Measurements from ENCODE around the gene GPR139. TPM values are rescaled to one million over a fixed set of nuclear protein-coding genes. Genes with fewer than 3 reads are reported as not detected.

The GPR139 gene
- total and polyA plus RNA-seq, 5 donors from 2014 or later, result not detected

DNA sequence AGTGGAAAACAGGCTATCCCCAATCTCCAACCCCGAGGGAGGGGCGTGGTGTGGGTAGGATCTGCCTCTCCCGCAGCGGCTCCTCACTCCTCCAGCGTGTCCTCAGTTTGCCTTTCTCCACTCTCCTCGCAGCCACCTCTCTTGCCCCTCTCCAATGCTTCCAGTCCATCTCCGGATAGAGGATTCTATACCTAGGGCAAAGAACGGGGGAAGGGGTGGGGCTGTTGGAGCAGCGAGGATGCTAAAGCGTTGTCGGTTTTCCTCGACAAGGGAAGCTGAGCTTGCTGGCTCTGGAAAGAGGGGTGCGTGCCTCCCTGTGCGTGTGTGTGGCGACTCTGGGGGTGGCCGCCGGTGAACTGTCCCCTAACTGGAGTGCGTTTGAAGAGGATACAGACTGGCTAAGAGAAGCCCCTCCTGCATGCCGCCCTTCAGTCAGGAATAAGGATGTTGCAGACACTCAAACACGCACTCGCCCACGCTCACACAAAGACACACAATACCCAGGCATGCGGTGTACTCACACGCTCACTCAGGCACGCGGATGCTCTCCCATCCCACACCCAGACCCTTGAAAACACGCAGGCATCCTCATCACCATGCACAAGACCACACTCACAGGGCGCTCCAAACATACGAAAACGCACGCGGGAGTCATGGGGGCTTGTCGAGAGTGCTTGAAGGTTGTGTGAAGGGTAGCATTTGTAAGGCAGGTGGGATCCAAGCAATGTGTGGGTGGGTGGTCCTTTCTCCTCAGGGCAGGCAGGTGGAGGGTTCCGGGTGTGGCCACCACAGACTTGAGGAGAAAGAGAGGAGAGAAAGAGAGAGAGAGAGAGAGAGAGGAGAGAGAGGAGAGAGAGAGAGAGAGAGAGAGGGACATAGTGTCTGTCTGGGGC is 655 bp upstream of the GPR139 start:
- no peak overlapping the region for H3K27ac ChIP-seq (ENCODE audit: insufficient read depth, low read length, poor library complexity, severe bottlenecking)
- Mint-ChIP-seq H3K36me3 (no peaks in the 10 kb centered on the region), H3K9me3 (peaks cover 0 to 16% (median 1%) of the 10 kb centered on the region in 7 donors), H3K27me3 (peaks cover 15% of the 10 kb centered on the region), H3K27ac (no peak overlapping the region), H3K4me3 (no peak overlapping the region), H3K4me1 (no peaks in the 10 kb centered on the region)
- H3K9me3 ChIP-seq (ENCODE audit: control insufficient read depth in 2 of 2, low read length in 2 of 2), result no peaks in the 10 kb centered on the region
- H3K36me3 ChIP-seq (ENCODE audit: control insufficient read depth, insufficient read depth, low read length), result no peaks in the 10 kb centered on the region
- no peak for DNase-seq
- H3K27me3 ChIP-seq (ENCODE audit: control insufficient read depth, insufficient read depth, low read length), result no peaks in the 10 kb centered on the region
- H3K4me1 ChIP-seq (ENCODE audit: control insufficient read depth, insufficient read depth, low read length, poor library complexity, severe bottlenecking), result no peaks in the 10 kb centered on the region
- ATAC-seq (ENCODE audit: low read depth in 2 of 2), result no peak
- H3K4me3 ChIP-seq (ENCODE audit: low read depth, low read length), result no peak overlapping the region

DNA sequence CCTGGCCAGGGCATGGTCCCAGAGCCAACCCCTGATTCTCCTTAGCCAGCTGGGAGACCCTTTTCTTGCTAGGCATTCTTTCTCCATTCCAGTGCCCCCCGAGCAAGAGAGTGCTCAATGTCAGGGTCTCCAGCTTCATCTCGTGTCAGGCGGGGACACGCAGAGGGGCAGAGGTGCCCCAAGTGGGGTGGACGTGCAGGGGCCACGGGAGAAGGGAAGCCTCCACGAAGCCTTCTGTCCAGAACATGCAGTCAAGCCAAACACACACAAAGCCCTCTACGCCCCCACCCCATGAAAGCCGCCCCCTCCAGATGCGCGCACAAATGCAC is 852 bp downstream of the GPR139 start:
- H3K9me3 Mint-ChIP-seq, result peaks cover 0 to 14% (median 0%) of the 10 kb centered on the region in 7 donors
- no peak for ATAC-seq (ENCODE audit: low read depth in 2 of 2)
- no peak overlapping the region for H3K4me3 Mint-ChIP-seq
- H3K4me1 ChIP-seq (ENCODE audit: control insufficient read depth, insufficient read depth, low read length, poor library complexity, severe bottlenecking), result no peaks in the 10 kb centered on the region
- no peaks in the 10 kb centered on the region for H3K4me1 Mint-ChIP-seq
- no peak for DNase-seq
- peaks cover 7% of the 10 kb centered on the region for H3K27me3 Mint-ChIP-seq
- no peak overlapping the region for H3K4me3 ChIP-seq (ENCODE audit: low read depth, low read length)
- H3K27ac ChIP-seq (ENCODE audit: insufficient read depth, low read length, poor library complexity, severe bottlenecking), result no peak overlapping the region
- no peaks in the 10 kb centered on the region for H3K36me3 ChIP-seq (ENCODE audit: control insufficient read depth, insufficient read depth, low read length)
- H3K27ac Mint-ChIP-seq, result no peak overlapping the region
- no peaks in the 10 kb centered on the region for H3K36me3 Mint-ChIP-seq
- H3K9me3 ChIP-seq (ENCODE audit: control insufficient read depth in 2 of 2, low read length in 2 of 2), result peaks cover 0 to 3% of the 10 kb centered on the region in 2 experiments
- H3K27me3 ChIP-seq (ENCODE audit: control insufficient read depth, insufficient read depth, low read length), result no peaks in the 10 kb centered on the region

DNA sequence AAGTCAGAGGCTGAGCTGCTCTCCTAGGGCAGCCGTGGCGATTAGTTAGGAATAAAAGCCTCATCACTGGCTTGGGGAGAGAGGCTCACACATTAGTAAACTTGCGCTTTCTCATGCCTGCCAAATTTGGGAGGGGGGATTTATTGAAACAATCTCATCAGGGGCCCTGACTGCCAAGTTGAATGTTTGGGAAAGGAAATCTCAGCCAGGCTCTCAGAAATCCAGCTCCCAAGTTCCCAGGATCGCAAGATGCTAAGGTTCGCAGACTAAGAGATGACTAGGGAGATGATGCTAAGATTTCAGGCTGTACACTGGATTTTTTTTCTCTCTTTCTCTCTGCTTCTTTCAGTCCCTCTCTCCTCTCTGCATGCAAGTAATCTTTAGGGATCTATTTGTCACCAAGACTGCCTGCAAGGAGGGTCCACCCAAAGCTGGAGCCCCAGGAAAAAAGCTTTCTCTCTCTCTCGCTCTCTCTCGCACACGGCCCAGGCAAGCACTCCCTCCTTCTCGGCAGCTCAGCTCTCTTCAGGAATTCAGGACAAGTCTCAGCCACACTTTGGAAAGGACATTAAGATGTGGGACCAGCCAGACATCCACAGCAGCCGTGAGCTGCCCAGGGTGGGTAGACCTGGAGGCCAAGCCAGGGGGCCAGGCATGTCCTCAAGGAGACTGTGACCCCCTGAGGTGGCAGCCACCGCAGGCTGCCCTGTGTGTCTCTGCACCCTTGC is 1.4 kb downstream of the GPR139 start:
- Mint-ChIP-seq H3K27ac (no peak overlapping the region), H3K4me1 (no peaks in the 10 kb centered on the region), H3K4me3 (peak overlapping the region in 1 of 4 donors; percentile 28), H3K36me3 (no peaks in the 10 kb centered on the region), H3K9me3 (peaks cover 0 to 17% (median 0%) of the 10 kb centered on the region in 7 donors), H3K27me3 (peaks cover 7% of the 10 kb centered on the region)
- Histone ChIP-seq H3K27ac (ENCODE audit: insufficient read depth, low read length, poor library complexity, severe bottlenecking) (no peak overlapping the region), H3K4me1 (ENCODE audit: control insufficient read depth, insufficient read depth, low read length, poor library complexity, severe bottlenecking) (no peaks in the 10 kb centered on the region), H3K27me3 (ENCODE audit: control insufficient read depth, insufficient read depth, low read length) (no peaks in the 10 kb centered on the region), H3K9me3 (ENCODE audit: control insufficient read depth in 2 of 2, low read length in 2 of 2) (peaks cover 0 to 3% of the 10 kb centered on the region in 2 experiments), H3K4me3 (ENCODE audit: low read depth, low read length) (no peak overlapping the region), H3K36me3 (ENCODE audit: control insufficient read depth, insufficient read depth, low read length) (no peaks in the 10 kb centered on the region)
- ATAC-seq (ENCODE audit: low read depth in 2 of 2) (no peak), DNase-seq (no peak)

DNA sequence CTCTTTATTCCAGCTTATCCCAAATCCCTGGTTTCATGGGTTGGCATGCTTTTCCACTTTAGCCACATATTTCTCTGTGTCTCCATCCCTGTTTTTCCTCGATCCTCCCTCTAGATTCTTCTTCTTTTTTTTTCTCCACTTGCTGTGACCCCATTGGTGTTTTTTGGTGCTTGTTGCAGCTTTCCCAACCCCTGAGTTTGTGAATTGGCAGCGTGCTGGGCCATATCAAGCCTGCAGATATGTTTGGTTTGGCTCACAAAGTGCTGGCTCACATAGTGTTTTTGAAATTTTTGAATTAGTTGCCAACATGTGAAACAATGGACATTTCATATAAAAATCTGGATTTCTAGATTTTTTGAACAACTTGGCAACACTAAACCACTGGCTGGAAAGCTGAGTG is 8.8 kb downstream of the GPR139 start:
- H3K27me3 Mint-ChIP-seq, result no peaks in the 10 kb centered on the region
- DNase-seq (no peak), ATAC-seq (ENCODE audit: low read depth in 2 of 2) (no peak)
- H3K36me3 Mint-ChIP-seq, result no peaks in the 10 kb centered on the region
- H3K9me3 Mint-ChIP-seq, result peaks cover 0 to 8% (median 2%) of the 10 kb centered on the region in 7 donors
- no peak overlapping the region for H3K27ac ChIP-seq (ENCODE audit: insufficient read depth, low read length, poor library complexity, severe bottlenecking)
- H3K4me3 ChIP-seq (ENCODE audit: low read depth, low read length), result no peak overlapping the region
- peaks cover 0 to 3% of the 10 kb centered on the region in 2 experiments for H3K9me3 ChIP-seq (ENCODE audit: control insufficient read depth in 2 of 2, low read length in 2 of 2)
- H3K4me1 Mint-ChIP-seq, result no peaks in the 10 kb centered on the region
- H3K4me3 Mint-ChIP-seq, result no peak overlapping the region
- no peaks in the 10 kb centered on the region for H3K36me3 ChIP-seq (ENCODE audit: control insufficient read depth, insufficient read depth, low read length)
- no peaks in the 10 kb centered on the region for H3K4me1 ChIP-seq (ENCODE audit: control insufficient read depth, insufficient read depth, low read length, poor library complexity, severe bottlenecking)
- H3K27ac Mint-ChIP-seq, result no peak overlapping the region
- no peaks in the 10 kb centered on the region for H3K27me3 ChIP-seq (ENCODE audit: control insufficient read depth, insufficient read depth, low read length)

DNA sequence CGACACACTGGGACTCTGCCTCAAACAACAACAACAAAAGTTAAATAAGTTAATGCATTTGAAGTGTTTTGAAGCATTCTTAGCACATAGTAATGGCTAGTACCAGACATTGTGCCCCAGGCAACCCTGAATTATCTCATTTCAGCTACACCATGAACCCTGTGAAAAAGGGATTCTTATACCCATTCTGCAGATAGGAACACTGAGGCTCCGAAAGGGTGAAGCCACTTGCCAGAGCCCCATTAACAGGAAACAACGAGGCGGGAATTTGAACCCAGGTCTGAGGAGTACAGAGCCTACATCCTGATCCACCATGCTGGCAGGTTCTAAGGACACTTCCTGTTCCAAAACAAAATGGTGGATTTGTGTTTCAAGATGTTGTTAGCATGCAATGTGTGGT is 9.2 kb downstream of the GPR139 start:
- peaks cover 0 to 3% of the 10 kb centered on the region in 2 experiments for H3K9me3 ChIP-seq (ENCODE audit: control insufficient read depth in 2 of 2, low read length in 2 of 2)
- no peak overlapping the region for H3K27ac ChIP-seq (ENCODE audit: insufficient read depth, low read length, poor library complexity, severe bottlenecking)
- H3K36me3 Mint-ChIP-seq, result no peaks in the 10 kb centered on the region
- no peaks in the 10 kb centered on the region for H3K36me3 ChIP-seq (ENCODE audit: control insufficient read depth, insufficient read depth, low read length)
- H3K27ac Mint-ChIP-seq, result no peak overlapping the region
- ATAC-seq (ENCODE audit: low read depth in 2 of 2), result no peak
- no peak overlapping the region for H3K4me3 ChIP-seq (ENCODE audit: low read depth, low read length)
- peaks cover 0 to 4% (median 2%) of the 10 kb centered on the region in 7 donors for H3K9me3 Mint-ChIP-seq
- H3K4me3 Mint-ChIP-seq, result no peak overlapping the region
- no peak for DNase-seq
- H3K4me1 Mint-ChIP-seq, result no peaks in the 10 kb centered on the region
- H3K27me3 Mint-ChIP-seq, result no peaks in the 10 kb centered on the region
- H3K27me3 ChIP-seq (ENCODE audit: control insufficient read depth, insufficient read depth, low read length), result no peaks in the 10 kb centered on the region
- no peaks in the 10 kb centered on the region for H3K4me1 ChIP-seq (ENCODE audit: control insufficient read depth, insufficient read depth, low read length, poor library complexity, severe bottlenecking)

DNA sequence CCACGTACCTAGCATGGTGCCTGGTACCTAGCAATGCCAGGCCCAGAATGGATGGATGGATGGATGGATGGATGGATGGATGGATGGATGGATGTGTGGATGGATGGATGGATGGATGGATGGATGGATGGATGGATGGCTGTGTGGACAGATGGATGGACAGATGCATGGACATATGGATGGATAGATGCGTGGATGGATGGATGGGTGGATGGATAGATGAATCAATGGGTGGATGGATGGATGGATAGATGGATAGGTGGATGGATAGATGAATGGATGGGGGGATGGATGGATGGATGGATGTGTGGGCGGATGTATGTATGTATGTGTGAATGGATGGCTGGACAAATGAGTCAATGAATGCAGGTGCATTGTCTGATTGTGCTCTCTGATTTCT is 12.6 kb downstream of the GPR139 start:
- Mint-ChIP-seq H3K36me3 (no peaks in the 10 kb centered on the region), H3K27me3 (no peaks in the 10 kb centered on the region)

DNA sequence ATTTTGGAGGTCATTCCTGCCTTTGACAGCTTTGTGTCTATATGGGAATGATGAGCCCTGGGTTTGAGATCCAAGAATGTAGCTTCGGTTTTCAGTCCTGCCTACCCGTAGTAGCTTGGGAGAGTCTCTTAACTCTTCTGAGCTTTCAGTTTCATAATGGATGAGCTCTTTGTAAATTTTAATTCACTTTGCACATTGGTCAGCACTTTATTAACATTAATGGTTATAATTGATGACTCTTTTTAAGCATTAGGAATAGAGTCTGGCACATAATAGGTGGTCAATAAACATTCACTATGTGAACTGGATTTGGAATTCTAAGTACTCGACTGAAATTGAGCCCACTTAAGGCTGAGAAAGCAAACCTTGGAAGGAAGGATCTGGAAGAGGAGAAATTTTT is 17.3 kb downstream of the GPR139 start:
- Mint-ChIP-seq H3K4me3 (no peak overlapping the region), H3K9me3 (peaks cover 0 to 8% (median 3%) of the 10 kb centered on the region in 7 donors), H3K4me1 (no peaks in the 10 kb centered on the region), H3K27ac (no peak overlapping the region), H3K27me3 (no peaks in the 10 kb centered on the region), H3K36me3 (no peaks in the 10 kb centered on the region)
- Histone ChIP-seq H3K4me3 (ENCODE audit: low read depth, low read length) (no peak overlapping the region), H3K4me1 (ENCODE audit: control insufficient read depth, insufficient read depth, low read length, poor library complexity, severe bottlenecking) (no peaks in the 10 kb centered on the region), H3K36me3 (ENCODE audit: control insufficient read depth, insufficient read depth, low read length) (no peaks in the 10 kb centered on the region), H3K27me3 (ENCODE audit: control insufficient read depth, insufficient read depth, low read length) (no peaks in the 10 kb centered on the region), H3K27ac (ENCODE audit: insufficient read depth, low read length, poor library complexity, severe bottlenecking) (no peak overlapping the region), H3K9me3 (ENCODE audit: control insufficient read depth in 2 of 2, low read length in 2 of 2) (no peaks in the 10 kb centered on the region)
- ATAC-seq (ENCODE audit: low read depth in 2 of 2) (no peak), DNase-seq (no peak)

More for the DNA sequence above, 12.6 kb downstream of the GPR139 start:
- Mint-ChIP-seq H3K4me1 (no peaks in the 10 kb centered on the region), H3K9me3 (peaks cover 0 to 6% (median 2%) of the 10 kb centered on the region in 7 donors), H3K27ac (no peak overlapping the region), H3K4me3 (no peak overlapping the region)
- no peaks in the 10 kb centered on the region for H3K36me3 ChIP-seq (ENCODE audit: control insufficient read depth, insufficient read depth, low read length)
- ATAC-seq (ENCODE audit: low read depth in 2 of 2), result no peak
- H3K4me1 ChIP-seq (ENCODE audit: control insufficient read depth, insufficient read depth, low read length, poor library complexity, severe bottlenecking), result no peaks in the 10 kb centered on the region
- H3K27ac ChIP-seq (ENCODE audit: insufficient read depth, low read length, poor library complexity, severe bottlenecking), result no peak overlapping the region
- no peak for DNase-seq
- no peaks in the 10 kb centered on the region for H3K27me3 ChIP-seq (ENCODE audit: control insufficient read depth, insufficient read depth, low read length)
- H3K9me3 ChIP-seq (ENCODE audit: control insufficient read depth in 2 of 2, low read length in 2 of 2), result no peaks in the 10 kb centered on the region
- no peak overlapping the region for H3K4me3 ChIP-seq (ENCODE audit: low read depth, low read length)
